ENCODE data around the gene KRTAP5-10.
"Not testable (repeated sequence)": the region's sequence is repeated elsewhere in the genome, so short reads cannot be mapped to it uniquely, and the experiment has no call there.

Gene KRTAP5-10

DNA sequence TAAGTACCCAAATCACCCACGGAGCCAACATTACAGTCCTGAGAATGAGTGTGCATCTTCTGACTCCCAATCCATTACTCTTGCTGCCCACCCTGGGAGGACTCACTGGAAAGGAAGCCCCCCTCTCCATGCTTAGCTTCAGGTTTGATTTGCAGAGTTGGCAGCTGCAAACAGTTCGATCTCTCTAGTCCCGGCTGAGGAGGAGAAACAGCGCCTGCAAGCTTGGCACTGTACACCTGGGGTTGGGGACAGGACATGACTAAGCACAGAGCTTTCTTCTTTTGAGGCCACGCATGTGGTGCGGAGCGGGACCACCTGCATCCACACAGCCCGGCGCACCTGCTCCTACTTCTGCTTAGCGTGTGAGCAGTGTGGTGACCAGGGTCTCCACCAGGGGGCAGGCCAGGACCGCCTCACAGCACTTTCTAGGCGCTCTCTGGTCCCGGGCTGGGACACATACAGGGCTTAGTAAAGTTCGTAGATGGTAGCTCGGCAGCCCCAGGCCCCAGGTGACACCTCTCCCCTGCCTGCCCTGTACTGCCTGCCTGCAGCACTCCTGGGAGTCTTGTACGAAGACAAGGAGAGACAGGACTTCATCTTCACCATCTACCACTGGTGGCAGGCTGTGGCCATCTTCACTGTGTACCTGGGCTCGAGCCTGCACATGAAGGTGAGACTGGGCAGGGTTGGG is 39.6 kb downstream of the KRTAP5-10 start:
- H3K4me3 ChIP-seq (ENCODE audit: low read depth, low read length); POLR2A ChIA-PET; H3K4me1 ChIP-seq (ENCODE audit: control insufficient read depth, insufficient read depth, low read length); H3K36me3 ChIP-seq (ENCODE audit: control insufficient read depth in 2 of 2, insufficient read depth in 1 of 2, low read length in 2 of 2); H3K9me3 ChIP-seq (ENCODE audit: control insufficient read depth, insufficient read depth, low read depth, low read length); H3K27ac ChIP-seq (ENCODE audit: extremely low read depth, low read depth, low read length): not testable (repeated sequence)
- TF ChIP-seq ZNF654 (tag by site-specific recombination; IDR thresholded peaks at IDR 0.05; ENCODE audit: low read depth) = peak; percentile 37
- CTCF ChIA-PET = interaction anchor here (0.6 to 1.2 kb wide), 3 partner anchors 31 to 1384 kb away, joined by 3 to 4 read pairs (median 3); no protein-coding TSS in a partner anchor

DNA sequence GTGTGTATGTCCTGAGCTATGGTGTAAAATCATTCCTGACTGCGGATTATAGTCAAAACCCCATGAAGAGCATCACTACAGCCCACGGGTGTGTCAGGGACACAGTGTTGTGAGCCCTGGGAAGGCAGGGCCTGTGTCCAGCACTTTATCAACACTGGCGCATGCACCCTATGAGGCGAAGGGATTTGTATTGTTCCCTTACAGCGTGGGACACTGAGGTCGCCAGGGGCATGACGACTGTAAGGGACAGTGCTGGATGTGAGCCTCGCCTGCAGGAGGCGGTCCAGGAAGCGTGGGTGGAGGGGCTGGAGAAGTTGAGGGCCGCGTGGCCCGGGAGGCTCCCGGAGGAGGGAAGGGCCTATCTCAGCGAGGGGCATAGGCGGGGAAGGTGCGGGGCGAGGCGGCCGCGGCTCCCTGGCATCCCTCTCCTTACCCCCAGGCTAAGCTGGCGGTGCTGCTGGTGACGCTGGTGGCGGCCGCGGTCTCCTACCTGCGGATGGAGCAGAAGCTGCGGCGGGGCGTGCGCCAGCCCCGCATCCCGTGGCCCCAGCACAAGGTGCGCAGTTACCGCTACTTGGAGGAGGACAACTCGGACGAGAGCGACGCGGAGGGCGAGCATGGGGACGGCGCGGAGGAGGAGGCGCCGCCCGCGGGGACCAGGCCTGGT is 41.6 kb downstream of the KRTAP5-10 start:
- POLR2A ChIA-PET; H3K4me1 ChIP-seq (ENCODE audit: control insufficient read depth, insufficient read depth, low read length); H3K27ac ChIP-seq (ENCODE audit: extremely low read depth, low read depth, low read length); H3K9me3 ChIP-seq (ENCODE audit: control insufficient read depth, insufficient read depth, low read depth, low read length); H3K36me3 ChIP-seq (ENCODE audit: control insufficient read depth in 2 of 2, insufficient read depth in 1 of 2, low read length in 2 of 2); CTCF ChIA-PET; H3K4me3 ChIP-seq (ENCODE audit: low read depth, low read length): not testable (repeated sequence)

DNA sequence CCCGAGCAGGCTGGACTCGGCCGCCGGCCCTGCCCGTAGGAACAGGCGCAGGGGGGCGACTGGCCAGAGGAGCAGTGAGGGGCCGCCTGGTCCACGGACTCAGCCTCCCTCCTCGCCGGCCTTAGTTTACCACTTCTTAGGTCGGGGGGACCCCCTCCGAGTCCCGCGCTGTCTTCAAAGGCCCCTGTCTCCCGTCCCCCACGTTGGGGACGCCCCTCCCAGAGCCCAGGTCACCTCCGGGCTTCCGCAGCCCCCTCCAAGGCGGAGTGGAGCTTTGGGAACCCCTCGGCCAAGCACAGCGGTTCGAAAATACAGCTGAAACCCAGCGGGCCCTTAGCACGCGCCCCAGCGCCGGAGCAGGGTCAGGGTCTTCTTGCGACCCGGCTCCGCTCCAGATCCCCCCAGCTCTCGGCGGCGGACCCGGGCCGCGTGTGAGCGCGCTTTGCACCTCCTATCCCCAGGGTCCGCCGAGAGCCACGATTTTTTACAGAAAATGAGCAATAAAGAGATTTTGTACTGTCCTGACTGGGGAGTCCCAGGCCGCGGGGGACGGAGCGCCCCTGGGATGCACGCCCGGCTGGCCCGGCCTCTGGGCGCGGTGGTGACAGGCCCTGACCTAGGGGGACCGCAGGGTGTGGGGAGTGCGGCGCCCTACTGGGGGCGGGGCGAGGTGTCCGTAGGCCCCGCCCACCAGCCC is 42.3 kb downstream of the KRTAP5-10 start:
- H3K36me3 ChIP-seq (ENCODE audit: control insufficient read depth in 2 of 2, insufficient read depth in 1 of 2, low read length in 2 of 2); H3K4me1 ChIP-seq (ENCODE audit: control insufficient read depth, insufficient read depth, low read length); H3K9me3 ChIP-seq (ENCODE audit: control insufficient read depth, insufficient read depth, low read depth, low read length); H3K27ac ChIP-seq (ENCODE audit: extremely low read depth, low read depth, low read length); H3K4me3 ChIP-seq (ENCODE audit: low read depth, low read length); POLR2A ChIA-PET; CTCF ChIA-PET: not testable (repeated sequence)

DNA sequence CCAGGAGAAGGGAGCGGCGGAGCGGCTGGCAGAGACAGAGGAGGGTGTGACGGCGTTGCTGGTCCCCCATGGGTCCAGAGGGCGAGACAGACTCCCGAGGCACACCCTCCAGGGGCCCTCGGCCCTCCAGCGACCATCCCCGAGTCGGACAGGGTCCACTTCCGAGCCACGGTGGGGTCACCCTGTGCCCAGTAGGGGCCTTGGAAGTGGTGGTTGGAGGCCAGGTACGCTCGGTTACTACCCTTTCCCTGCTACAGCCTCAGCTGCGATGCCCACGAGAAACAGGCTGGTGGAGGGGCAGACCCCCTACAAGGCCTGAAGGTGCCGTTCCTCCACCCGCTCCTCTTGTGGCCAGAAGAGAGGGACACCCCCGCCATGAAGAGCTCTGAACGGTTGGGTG is 42.9 kb downstream of the KRTAP5-10 start:
- POLR2A ChIA-PET; H3K4me3 ChIP-seq (ENCODE audit: low read depth, low read length); CTCF ChIA-PET; H3K27ac ChIP-seq (ENCODE audit: extremely low read depth, low read depth, low read length); H3K9me3 ChIP-seq (ENCODE audit: control insufficient read depth, insufficient read depth, low read depth, low read length); H3K4me1 ChIP-seq (ENCODE audit: control insufficient read depth, insufficient read depth, low read length); H3K36me3 ChIP-seq (ENCODE audit: control insufficient read depth in 2 of 2, insufficient read depth in 1 of 2, low read length in 2 of 2): not testable (repeated sequence)

DNA sequence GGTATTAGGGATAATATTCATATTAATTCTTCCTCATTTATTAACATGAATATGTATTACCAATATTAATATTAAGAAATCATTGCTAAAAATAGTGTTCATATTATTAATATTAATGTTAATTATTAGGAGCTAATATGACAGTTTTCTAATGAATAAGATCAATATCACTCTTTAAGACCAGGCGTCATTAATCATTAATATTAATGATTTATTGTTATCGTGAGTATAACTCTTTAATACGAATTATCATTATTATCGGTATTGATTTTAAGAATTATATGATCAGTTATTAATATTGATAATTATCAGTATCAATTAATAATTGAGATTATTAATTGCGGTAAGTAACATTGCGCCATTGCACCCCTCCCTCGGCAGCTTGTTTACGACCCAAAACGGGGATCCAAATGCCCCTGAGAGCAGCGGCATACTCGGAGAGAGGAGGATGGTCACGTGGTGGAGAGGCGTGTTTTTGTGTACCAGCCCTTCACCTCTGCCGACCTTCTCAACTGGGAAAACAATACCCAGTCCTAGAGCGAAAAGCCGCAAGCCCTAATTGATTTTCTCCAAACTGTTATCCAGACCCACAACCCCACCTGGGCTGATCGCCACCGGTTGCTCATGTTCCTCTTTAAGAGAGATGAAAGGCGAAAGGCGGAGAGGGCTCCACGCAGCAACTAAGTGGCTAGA is 46.0 kb downstream of the KRTAP5-10 start:
- H3K4me3 ChIP-seq (ENCODE audit: low read depth, low read length); POLR2A ChIA-PET; H3K27ac ChIP-seq (ENCODE audit: extremely low read depth, low read depth, low read length); H3K9me3 ChIP-seq (ENCODE audit: control insufficient read depth, insufficient read depth, low read depth, low read length); CTCF ChIA-PET; H3K4me1 ChIP-seq (ENCODE audit: control insufficient read depth, insufficient read depth, low read length); H3K36me3 ChIP-seq (ENCODE audit: control insufficient read depth in 2 of 2, insufficient read depth in 1 of 2, low read length in 2 of 2): not testable (repeated sequence)

DNA sequence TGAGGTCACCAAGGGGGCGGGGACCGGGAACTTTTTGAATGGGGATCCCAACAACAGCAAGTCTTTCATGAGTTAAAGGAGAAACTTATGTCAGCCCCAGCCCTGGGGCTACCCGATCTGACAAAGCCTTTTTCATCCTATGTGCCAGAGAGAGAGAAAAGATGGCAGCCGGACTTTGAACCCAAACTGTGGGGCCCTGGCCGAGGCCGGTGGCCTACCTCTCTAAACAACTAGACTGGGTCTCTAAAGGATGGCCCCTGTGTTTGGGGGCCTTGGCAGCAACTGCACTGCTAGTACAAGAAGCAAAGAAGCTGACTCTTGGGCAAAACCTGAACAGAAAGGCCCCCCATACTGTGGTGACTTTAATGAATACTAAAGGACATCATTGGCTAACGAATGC is 48.6 kb downstream of the KRTAP5-10 start:
- H3K4me1 ChIP-seq (ENCODE audit: control insufficient read depth, insufficient read depth, low read length); CTCF ChIA-PET; POLR2A ChIA-PET; H3K36me3 ChIP-seq (ENCODE audit: control insufficient read depth in 2 of 2, insufficient read depth in 1 of 2, low read length in 2 of 2); H3K9me3 ChIP-seq (ENCODE audit: control insufficient read depth, insufficient read depth, low read depth, low read length); H3K4me3 ChIP-seq (ENCODE audit: low read depth, low read length); H3K27ac ChIP-seq (ENCODE audit: extremely low read depth, low read depth, low read length): not testable (repeated sequence)

DNA sequence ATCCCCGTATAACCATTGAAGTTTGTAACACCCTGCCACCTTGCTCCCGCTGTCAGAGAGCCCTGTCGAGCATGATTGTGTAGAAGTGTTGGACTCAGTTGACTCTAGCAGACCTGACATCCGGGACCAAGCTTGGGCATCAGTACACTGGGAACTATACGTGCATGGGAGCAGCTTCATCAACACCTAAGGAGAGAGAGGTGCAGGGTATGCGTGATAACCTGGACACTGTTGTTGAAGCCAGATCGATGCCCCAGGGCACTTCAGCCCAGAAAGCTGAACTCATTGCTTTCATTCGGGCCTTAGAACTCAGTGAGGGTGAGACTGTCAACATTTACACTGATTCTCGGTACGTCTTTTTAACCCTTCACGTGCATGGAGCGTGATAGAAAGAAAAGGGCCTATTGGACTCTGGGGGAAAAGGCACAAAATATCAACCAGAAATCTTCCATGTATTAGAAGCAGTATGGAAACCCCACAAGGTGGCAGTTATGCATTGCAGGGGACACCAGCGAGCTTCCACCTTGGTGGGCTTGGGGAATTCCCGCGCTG is 49.1 kb downstream of the KRTAP5-10 start:
- H3K36me3 ChIP-seq (ENCODE audit: control insufficient read depth in 2 of 2, insufficient read depth in 1 of 2, low read length in 2 of 2); CTCF ChIA-PET; H3K27ac ChIP-seq (ENCODE audit: extremely low read depth, low read depth, low read length); H3K4me3 ChIP-seq (ENCODE audit: low read depth, low read length); H3K9me3 ChIP-seq (ENCODE audit: control insufficient read depth, insufficient read depth, low read depth, low read length); H3K4me1 ChIP-seq (ENCODE audit: control insufficient read depth, insufficient read depth, low read length); POLR2A ChIA-PET: not testable (repeated sequence)

DNA sequence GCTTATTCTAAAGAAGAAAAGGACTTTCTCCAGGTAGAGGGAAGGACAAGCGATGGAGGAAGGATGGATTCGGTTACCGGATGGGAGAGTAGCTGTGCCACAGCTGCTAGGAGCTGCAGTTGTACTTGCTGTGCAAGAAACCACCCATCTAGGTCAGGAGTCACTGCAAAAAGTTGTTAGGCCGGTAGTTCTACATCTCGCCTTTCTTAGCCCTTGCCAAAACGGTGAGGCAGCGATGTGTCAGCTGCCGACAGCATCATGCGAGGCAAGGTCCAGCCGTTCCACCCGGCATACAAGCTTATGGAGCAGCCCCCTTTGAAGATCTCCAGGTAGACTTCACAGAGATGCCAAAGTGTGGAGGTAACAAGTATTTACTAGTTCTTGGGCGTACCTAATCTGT is 49.6 kb downstream of the KRTAP5-10 start:
- H3K9me3 ChIP-seq (ENCODE audit: control insufficient read depth, insufficient read depth, low read depth, low read length); POLR2A ChIA-PET; H3K27ac ChIP-seq (ENCODE audit: extremely low read depth, low read depth, low read length); CTCF ChIA-PET; H3K36me3 ChIP-seq (ENCODE audit: control insufficient read depth in 2 of 2, insufficient read depth in 1 of 2, low read length in 2 of 2); H3K4me1 ChIP-seq (ENCODE audit: control insufficient read depth, insufficient read depth, low read length); H3K4me3 ChIP-seq (ENCODE audit: low read depth, low read length): not testable (repeated sequence)
